Measurements from ENCODE around the gene MLNR.

Gene MLNR

GRCh38 chr13:49234741-49235140 lies 14.6 kb downstream of the MLNR start:
- no peak for DNase-seq (ENCODE audit: low read depth)
- TF ChIP-seq POLR2A (IDR thresholded peaks at IDR 0.05; ENCODE audit: extremely low read depth, insufficient read length) (no peak), MYC (IDR thresholded peaks at IDR 0.05; ENCODE audit: low read depth, low read length) (no peak), MAX (IDR thresholded peaks at IDR 0.05; ENCODE audit: low read depth, low read length) (no peak), CTCF (IDR thresholded peaks at IDR 0.05; ENCODE audit: low read depth, low read length) (no peak)
- H3K4me3 ChIP-seq (ENCODE audit: low read depth, low read length): no peak overlapping the region

- no peak for DNase-seq (ENCODE audit: low read depth)
- TF ChIP-seq POLR2A (IDR thresholded peaks at IDR 0.05; ENCODE audit: extremely low read depth, insufficient read length) (no peak), MAX (IDR thresholded peaks at IDR 0.05; ENCODE audit: low read depth, low read length) (no peak), MYC (IDR thresholded peaks at IDR 0.05; ENCODE audit: low read depth, low read length) (no peak), CTCF (IDR thresholded peaks at IDR 0.05; ENCODE audit: low read depth, low read length) (no peak)
- no peak overlapping the region for H3K4me3 ChIP-seq (ENCODE audit: low read depth, low read length)
These were observed 15.8 kb downstream of the MLNR start for GRCh38 chr13:49235856-49236431.

- H3K4me3 ChIP-seq (ENCODE audit: low read depth, low read length): no peak overlapping the region
- no peak for DNase-seq (ENCODE audit: low read depth)
- no peak for TF ChIP-seq POLR2A (IDR thresholded peaks at IDR 0.05; ENCODE audit: extremely low read depth, insufficient read length)
- no peak for TF ChIP-seq MAX (IDR thresholded peaks at IDR 0.05; ENCODE audit: low read depth, low read length)
- no peak for TF ChIP-seq CTCF (IDR thresholded peaks at IDR 0.05; ENCODE audit: low read depth, low read length)
- no peak for TF ChIP-seq MYC (IDR thresholded peaks at IDR 0.05; ENCODE audit: low read depth, low read length)
These were observed 18.5 kb downstream of the MLNR start for GRCh38 chr13:49238621-49239020.

GRCh38 chr13:49240017-49240416 lies 19.9 kb downstream of the MLNR start:
- no peak overlapping the region for H3K4me3 ChIP-seq (ENCODE audit: low read depth, low read length)
- TF ChIP-seq MAX (IDR thresholded peaks at IDR 0.05; ENCODE audit: low read depth, low read length) (no peak), MYC (IDR thresholded peaks at IDR 0.05; ENCODE audit: low read depth, low read length) (no peak), POLR2A (IDR thresholded peaks at IDR 0.05; ENCODE audit: extremely low read depth, insufficient read length) (no peak), CTCF (IDR thresholded peaks at IDR 0.05; ENCODE audit: low read depth, low read length) (peak; percentile 86)
- peak; percentile 64 for DNase-seq (ENCODE audit: low read depth)

GRCh38 chr13:49241296-49241695 lies 21.2 kb downstream of the MLNR start:
- no peak for DNase-seq (ENCODE audit: low read depth)
- H3K4me3 ChIP-seq (ENCODE audit: low read depth, low read length): no peak overlapping the region
- TF ChIP-seq MAX (IDR thresholded peaks at IDR 0.05; ENCODE audit: low read depth, low read length) (no peak), MYC (IDR thresholded peaks at IDR 0.05; ENCODE audit: low read depth, low read length) (no peak)

- DNase-seq (ENCODE audit: low read depth): no peak
- no peak overlapping the region for H3K4me3 ChIP-seq (ENCODE audit: low read depth, low read length)
- TF ChIP-seq MYC (IDR thresholded peaks at IDR 0.05; ENCODE audit: low read depth, low read length) (no peak), CTCF (IDR thresholded peaks at IDR 0.05; ENCODE audit: low read depth, low read length) (no peak), MAX (IDR thresholded peaks at IDR 0.05; ENCODE audit: low read depth, low read length) (no peak)
These were observed 25.0 kb downstream of the MLNR start for GRCh38 chr13:49245101-49245500.

Measured in NB4 (cell line).